Measurements from ENCODE around the gene C1orf87.

GRCh38 chr1:60063561-60063960, 10.0 kb downstream of the C1orf87 start:
- TF ChIP-seq GABPA (IDR thresholded peaks at IDR 0.05 in 1 of 2, conservative IDR thresholded peaks at IDR 0.05 in 1 of 2) (no peak), CTCF (IDR thresholded peaks at IDR 0.05; ENCODE audit: low read depth, low read length, missing input control) (no peak)
